Measurements from ENCODE around the gene PNMA6E. TPM values are rescaled to one million over a fixed set of nuclear protein-coding genes. Genes with fewer than 3 reads are reported as not detected.

Gene PNMA6E
- total RNA-seq, 1 donor from 2014 or later = not detected

GRCh38 chrX:153411988-153412574 lies 10.9 kb upstream of the PNMA6E start:
- ChIA-PET CTCF (no interaction called here), POLR2A (no interaction called here)
- Mint-ChIP-seq H3K27me3 (no peaks in the 10 kb centered on the region), H3K4me1 (peaks cover 10% of the 10 kb centered on the region), H3K9me3 (no peaks in the 10 kb centered on the region), H3K27ac (no peak overlapping the region), H3K4me3 (peak overlapping the region; percentile 75), H3K36me3 (ENCODE audit: low read depth) (no peaks in the 10 kb centered on the region)
- no peak for ATAC-seq (ENCODE audit: low read depth)
- intact Hi-C loops (cut with micrococcal nuclease) = loop anchor here (5.0 kb wide), 1 partner anchor 75 kb away; no protein-coding TSS in a partner anchor
- no peak for DNase-seq
- TF ChIP-seq, protein P1, sequence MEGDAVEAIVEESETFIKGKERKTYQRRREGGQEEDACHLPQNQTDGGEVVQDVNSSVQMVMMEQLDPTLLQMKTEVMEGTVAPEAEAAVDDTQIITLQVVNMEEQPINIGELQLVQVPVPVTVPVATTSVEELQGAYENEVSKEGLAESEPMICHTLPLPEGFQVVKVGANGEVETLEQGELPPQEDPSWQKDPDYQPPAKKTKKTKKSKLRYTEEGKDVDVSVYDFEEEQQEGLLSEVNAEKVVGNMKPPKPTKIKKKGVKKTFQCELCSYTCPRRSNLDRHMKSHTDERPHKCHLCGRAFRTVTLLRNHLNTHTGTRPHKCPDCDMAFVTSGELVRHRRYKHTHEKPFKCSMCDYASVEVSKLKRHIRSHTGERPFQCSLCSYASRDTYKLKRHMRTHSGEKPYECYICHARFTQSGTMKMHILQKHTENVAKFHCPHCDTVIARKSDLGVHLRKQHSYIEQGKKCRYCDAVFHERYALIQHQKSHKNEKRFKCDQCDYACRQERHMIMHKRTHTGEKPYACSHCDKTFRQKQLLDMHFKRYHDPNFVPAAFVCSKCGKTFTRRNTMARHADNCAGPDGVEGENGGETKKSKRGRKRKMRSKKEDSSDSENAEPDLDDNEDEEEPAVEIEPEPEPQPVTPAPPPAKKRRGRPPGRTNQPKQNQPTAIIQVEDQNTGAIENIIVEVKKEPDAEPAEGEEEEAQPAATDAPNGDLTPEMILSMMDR (IDR thresholded peaks at IDR 0.05) = no peak

DNA sequence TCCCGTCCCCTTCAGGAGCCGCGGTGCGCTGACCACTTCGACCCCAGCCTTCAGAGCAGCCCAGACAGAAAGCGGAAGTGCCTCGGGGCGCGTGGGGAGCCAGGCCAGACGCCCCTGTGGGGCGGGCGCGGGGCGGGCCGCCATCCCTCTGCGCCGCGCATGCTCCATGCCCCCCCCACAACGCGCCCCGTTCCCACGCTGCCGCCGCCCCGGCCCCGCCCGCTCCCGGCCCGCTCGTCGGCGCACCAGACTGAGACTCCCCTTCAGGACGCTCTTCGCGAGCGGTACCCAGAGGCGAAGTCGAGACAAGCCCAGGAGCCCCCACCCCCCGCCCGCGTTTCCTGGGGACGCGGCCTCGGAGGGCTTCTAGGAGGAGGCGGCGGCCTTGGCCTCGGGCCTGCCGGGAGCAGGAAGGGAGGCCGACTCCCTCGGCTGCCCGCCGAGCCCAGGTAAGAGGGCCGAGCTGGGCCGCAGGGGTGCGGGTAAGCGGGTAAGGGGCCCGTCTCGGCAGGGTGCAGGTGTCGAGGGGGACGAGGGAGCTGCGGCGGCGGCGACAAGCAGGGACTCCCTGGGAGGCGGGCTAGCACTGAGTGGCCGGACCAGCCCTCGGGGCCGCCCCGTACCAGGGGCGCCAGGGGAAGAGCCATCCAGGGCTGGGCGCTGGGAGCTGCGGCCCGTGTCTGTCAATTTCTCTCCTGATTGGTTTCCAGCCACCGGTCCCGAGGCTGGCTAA lies 10.3 kb upstream of the PNMA6E start, which contains the start of gene ZFP92:
TSS of gene ZFP92 (plus strand) at position 218 of the 733 bp plus-strand sequence. CDS start 6,851 bp downstream, outside the sequence.
- Mint-ChIP-seq H3K4me3 (peak within 1 kb of the TSS; percentile 75), H3K4me1 (peaks cover 10% of the 10 kb centered on the region), H3K9me3 (no peaks in the 10 kb centered on the region), H3K27me3 (no peaks in the 10 kb centered on the region), H3K36me3 (ENCODE audit: low read depth) (no peaks in the 10 kb centered on the region), H3K27ac (no peak within 1 kb of the TSS)
- DNase-seq = peak; percentile 43
- peak; percentile 86 for ATAC-seq (ENCODE audit: low read depth)
- TF ChIP-seq, protein P1 (IDR thresholded peaks at IDR 0.05) = no peak
- CTCF ChIA-PET = no interaction called here
- POLR2A ChIA-PET = no interaction called here
- intact Hi-C loops (cut with micrococcal nuclease) = loop anchor here (5.0 kb wide), 1 partner anchor 74 kb away; no protein-coding TSS in a partner anchor

DNA sequence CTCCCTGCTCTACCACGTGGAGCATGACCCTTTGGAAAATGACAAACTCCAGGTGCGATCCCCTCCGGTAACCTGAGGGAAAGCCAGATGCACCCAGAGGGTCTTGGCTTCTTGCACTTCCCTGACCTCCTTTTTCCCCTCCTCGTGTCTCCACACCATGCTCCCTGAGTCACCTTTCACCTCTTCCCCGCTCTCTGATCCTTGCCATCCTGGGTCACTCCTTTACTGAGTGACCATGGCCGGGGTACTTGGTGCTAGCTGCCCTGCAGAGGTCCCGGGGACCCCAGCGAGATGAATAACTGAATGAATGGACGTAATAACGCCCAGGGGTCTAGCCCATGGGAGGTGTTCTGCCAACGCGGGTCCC lies 9.7 kb upstream of the PNMA6E start:
- no peaks in the 10 kb centered on the region for H3K9me3 Mint-ChIP-seq
- H3K36me3 Mint-ChIP-seq (ENCODE audit: low read depth) = no peaks in the 10 kb centered on the region
- peak overlapping the region; percentile 72 for H3K4me3 Mint-ChIP-seq
- ChIA-PET POLR2A (no interaction called here), CTCF (no interaction called here)
- peaks cover 10% of the 10 kb centered on the region for H3K4me1 Mint-ChIP-seq
- ATAC-seq (ENCODE audit: low read depth) = no peak
- TF ChIP-seq, protein P1 (IDR thresholded peaks at IDR 0.05) = no peak
- no peak for DNase-seq
- intact Hi-C loops (cut with micrococcal nuclease) = loop anchor here (5.0 kb wide), 1 partner anchor 74 kb away; no protein-coding TSS in a partner anchor
- no peaks in the 10 kb centered on the region for H3K27me3 Mint-ChIP-seq
- H3K27ac Mint-ChIP-seq = no peak overlapping the region

- peaks cover 10% of the 10 kb centered on the region for H3K4me1 Mint-ChIP-seq
- intact Hi-C loops (cut with micrococcal nuclease) = loop anchor here (5.0 kb wide), 1 partner anchor 73 kb away; no protein-coding TSS in a partner anchor
- ATAC-seq (ENCODE audit: low read depth) = no peak
- H3K4me3 Mint-ChIP-seq = no peak overlapping the region
- H3K27ac Mint-ChIP-seq = no peak overlapping the region
- ChIA-PET POLR2A (no interaction called here), CTCF (no interaction called here)
- DNase-seq = no peak
- TF ChIP-seq, protein P1 (IDR thresholded peaks at IDR 0.05) = no peak
- H3K9me3 Mint-ChIP-seq = no peaks in the 10 kb centered on the region
- H3K27me3 Mint-ChIP-seq = no peaks in the 10 kb centered on the region
- H3K36me3 Mint-ChIP-seq (ENCODE audit: low read depth) = no peaks in the 10 kb centered on the region
Measured at GRCh38 chrX:153410373-153410772, 9.2 kb upstream of the PNMA6E start.

DNA sequence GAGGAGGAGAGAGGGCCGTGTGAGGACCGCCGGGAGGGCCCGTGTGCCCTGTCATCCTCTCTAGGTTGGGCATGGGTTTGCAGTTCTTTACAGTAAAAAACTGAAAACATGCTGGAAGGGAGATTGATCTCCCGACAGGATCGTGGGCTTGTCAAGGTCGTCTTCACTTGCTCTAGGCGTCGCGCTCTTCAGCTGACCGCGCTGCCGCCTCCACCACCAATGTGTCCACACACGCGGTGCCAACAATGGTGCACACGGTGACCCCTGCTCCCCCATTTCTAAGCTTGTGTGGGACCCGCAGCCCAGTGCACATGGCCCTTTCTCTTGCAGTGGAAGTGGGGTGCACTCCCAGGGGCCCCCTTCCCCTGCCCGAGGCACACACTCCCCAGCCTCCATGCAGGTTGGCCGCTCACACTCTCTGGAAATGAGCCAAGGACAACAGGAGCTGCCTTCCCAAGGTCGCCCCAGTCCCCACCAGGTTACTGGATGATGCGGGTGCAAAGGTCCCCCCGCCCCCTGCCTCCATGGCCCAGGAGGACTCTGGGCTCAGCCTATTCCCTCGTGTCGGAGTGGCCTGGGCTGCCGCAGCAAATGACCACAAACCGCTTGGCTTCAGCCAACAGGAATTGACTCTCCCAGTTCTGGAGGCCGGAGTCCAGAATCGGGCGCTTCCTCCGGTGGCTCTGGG lies 8.4 kb upstream of the PNMA6E start:
- no peaks in the 10 kb centered on the region for H3K36me3 Mint-ChIP-seq (ENCODE audit: low read depth)
- intact Hi-C loops (cut with micrococcal nuclease) = loop anchor here (5.0 kb wide), 1 partner anchor 72 kb away; no protein-coding TSS in a partner anchor
- ChIA-PET POLR2A (interaction anchor here (0.6 kb wide), 1 partner anchor 75 kb away, joined by 3 read pairs; no protein-coding TSS in a partner anchor), CTCF (no interaction called here)
- no peaks in the 10 kb centered on the region for H3K27me3 Mint-ChIP-seq
- no peak for DNase-seq
- H3K4me1 Mint-ChIP-seq = peaks cover 10% of the 10 kb centered on the region
- no peak overlapping the region for H3K27ac Mint-ChIP-seq
- TF ChIP-seq, protein P1 (IDR thresholded peaks at IDR 0.05) = no peak
- ATAC-seq (ENCODE audit: low read depth) = no peak
- H3K4me3 Mint-ChIP-seq = no peak overlapping the region
- H3K9me3 Mint-ChIP-seq = no peaks in the 10 kb centered on the region

Data from activated B cell treated with CpG ODN at 0.5 μM for 24 hours (primary cell).